ENCODE measurements around the gene SCEL.

The SCEL gene

DNA sequence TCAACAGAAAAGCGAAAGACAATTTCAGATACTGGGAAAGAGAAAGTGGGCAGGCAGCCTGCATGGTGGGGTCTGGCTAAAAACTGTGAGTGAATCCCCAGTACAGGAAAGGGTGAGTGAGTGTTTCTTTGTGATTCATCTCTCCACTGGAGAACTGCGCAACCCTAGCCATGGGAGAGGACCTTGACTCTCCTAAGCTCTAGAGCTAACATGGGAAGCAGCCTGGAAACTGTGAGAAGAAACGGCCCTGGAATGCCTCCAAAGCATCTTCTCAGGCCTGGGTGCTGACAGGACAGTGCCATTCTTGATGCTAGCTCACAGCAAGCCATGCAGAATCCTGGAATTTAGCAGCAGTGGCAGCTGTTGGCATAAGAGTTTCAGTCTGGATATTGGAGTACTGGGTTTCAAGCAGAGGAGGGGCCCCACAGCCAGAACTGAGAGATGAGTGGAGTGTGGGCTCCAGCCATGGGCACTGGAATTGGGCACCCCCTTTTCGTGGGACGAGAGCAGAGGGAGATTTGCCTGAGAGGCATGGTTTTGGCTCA, 143.3 kb downstream of the SCEL start:
- DNase-seq: no peak

DNA sequence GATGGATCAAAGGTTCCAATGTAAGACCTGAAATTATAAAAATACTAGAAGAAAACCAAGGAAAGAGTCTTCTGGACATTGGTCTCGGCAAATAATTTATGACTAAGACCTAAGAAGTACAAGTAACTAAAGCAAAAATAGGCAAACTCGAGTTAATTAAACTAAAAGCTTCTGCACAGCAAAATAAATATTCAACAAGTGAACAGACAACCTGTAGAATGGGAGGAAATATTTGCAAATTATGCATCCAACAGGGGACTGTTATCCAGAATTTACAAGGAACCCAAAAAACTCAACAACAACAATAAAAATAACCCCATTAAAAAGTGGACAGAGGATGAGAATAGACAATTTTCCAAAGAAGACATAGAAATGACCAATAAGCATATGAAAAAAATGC, 152.3 kb downstream of the SCEL start:
- no peak for DNase-seq

DNA sequence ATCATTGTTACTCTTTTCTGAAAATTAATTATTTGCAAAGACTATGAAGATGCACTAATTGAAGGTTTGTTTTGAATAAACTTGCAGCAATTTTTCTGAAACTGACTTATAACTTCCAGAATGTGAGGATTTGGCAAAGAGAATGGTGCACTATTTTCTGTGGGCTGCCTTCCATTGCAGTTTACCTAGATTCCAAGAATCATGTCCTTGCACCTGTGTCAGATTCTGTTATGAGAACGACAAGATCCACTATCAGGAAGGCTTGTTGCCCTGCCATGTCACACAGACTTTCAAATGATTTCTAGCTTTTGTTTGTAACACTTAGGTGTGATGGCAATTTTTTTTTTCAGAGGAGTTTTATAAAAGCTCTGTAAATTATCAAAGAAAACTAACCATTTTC, 156.4 kb downstream of the SCEL start:
- no peak for DNase-seq

DNA sequence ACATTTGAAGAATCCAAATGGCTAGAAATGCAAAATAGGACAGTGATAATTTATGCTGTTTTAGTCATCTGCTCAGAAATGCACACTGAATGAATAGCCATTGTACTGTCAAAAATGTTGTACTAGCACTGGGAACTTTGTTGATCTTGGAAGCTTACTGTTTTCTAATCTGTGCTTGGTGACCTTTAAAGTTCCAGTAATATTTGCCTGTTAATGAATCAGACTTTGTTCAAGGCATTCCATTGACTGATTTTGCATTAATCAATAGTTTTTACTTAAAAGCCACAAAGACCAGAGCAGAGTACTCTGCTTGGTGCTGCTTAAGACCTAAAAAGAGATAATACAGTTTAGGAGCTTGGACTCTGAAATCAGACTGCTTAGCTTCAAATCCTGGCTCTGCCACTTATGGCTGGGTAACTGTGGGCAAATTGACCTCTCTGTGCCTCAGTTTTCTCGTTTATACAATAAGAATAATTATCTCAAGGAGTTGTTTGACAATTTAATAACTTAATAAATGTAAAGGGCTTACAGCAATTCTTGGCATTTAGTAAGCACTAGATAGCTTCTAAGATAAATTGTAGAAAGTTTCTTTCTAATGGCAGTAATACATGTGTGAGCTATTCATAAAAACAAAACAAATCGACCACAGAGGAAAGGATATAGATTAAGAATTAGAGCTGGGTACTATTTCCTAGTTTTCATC, 157.4 kb downstream of the SCEL start:
- no peak for DNase-seq

DNA sequence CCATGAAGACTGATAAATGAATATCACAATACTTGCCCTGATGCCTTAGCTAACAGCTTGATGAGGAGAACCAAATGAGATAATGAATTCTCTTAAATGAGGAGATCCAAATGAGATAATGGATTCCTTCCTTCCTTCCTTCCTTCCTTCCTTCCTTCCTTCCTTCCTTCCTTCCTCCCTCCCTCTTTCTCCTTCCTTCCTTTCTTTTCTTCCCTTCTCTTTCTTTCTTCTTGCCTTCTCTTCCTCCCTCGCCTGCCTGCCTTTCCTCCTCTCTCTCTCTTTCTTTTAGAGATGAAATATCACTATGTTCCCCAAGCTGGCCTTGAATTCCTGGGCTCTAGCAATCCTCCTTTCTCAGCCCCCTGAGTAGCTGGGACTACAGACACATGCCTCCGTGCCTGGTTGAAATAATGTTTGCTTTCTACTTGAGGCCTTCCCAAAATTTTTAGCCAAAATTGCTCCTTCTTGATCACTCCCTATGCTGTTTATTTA, 158.0 kb downstream of the SCEL start:
- DNase-seq: no peak

Measured in NCI-H2171 treated with DMSO at 0.1 percent for 48 hours (cell line).